Measurements from ENCODE around the gene A1BG. TPM values are rescaled to one million over a fixed set of nuclear protein-coding genes. Genes with fewer than 3 reads are reported as not detected.
"Not testable (repeated sequence)": the region's sequence is repeated elsewhere in the genome, so short reads cannot be mapped to it uniquely, and the experiment has no call there.

The A1BG gene
- polyA plus RNA-seq, 10 donors = 1.1 to 7.3 (median 3.2) TPM

- DNase-seq = no peak
Measured at GRCh38 chr19:58387338-58388174, 34.3 kb upstream of the A1BG start.

DNA sequence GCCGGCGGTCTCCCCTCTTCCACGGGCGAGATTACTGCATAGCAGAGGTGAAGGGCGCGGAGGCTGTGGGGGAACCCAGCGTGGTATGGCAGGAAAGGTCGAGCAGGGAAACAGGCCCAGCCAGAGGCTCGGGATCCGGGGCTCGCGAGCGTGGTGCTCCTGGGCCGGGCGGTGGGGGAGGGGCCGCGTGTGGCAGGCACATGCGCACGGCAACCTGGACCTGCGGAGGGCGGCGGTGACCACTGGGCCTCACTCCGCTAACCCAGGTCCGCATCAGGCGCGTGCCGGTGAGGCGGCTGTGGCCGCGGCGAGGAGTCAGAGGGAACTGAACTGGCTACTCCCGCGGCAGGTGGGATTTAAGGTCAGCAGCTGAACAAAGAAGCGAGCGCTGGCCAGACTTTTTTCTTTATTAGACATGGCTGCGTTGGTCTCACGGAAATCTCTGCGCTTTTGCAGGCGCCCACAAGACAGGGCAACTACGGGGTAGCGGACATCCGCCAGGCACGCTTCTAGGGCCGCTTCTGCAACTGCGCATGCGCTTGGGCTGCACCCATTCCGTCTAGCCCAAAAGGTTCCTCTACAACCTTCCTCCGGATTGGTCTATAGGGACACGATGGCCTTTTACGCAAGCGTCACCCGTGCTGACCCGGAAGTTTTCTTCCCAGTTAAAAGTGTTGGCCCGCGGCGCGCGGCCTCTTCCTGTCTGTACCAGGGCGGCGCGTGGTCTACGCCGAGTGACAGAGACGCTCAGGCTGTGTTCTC is 33.5 kb upstream of the A1BG start, which contains the start of gene RPS5:
Gene RPS5, plus strand, starts transcription at position 694 of the 762 bp plus-strand sequence. CDS start 869 bp downstream, outside the sequence.
- DNase-seq = peak; percentile 99

DNA sequence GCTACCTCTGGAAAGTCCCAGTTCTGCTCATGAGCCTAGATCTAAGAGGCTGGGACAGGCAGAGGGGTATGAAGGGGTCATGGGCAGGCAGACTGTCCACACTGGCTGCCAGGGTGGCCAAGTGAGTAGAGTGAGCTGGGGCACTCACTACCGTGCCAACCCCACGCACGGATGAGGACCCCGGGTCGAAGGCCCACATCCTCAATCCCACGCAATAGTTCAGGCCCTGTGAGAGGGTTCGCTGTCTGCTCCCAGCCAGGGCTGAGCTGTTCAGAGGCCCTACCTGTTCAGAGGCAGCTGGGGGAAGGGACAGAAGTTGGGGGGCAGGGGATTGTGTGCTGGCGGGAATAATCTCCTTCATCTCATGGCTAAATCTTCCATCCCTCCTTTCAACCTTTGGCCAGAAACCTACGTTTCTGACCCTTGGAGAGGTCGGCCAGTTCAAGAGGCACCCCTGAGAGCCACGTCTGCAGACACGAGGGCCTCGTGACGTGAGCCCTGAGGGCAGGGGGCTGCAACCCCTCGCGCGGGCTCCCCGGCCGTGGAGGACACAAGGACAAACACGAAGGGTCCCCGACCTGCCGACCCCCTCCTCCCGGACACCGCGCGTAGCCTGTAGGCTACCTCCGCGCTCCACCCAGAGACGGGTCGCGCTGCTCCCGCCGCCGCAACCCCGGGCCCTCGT is 32.7 kb upstream of the A1BG start:
- peak in 1 of 3 donors; percentile 60 for DNase-seq

DNA sequence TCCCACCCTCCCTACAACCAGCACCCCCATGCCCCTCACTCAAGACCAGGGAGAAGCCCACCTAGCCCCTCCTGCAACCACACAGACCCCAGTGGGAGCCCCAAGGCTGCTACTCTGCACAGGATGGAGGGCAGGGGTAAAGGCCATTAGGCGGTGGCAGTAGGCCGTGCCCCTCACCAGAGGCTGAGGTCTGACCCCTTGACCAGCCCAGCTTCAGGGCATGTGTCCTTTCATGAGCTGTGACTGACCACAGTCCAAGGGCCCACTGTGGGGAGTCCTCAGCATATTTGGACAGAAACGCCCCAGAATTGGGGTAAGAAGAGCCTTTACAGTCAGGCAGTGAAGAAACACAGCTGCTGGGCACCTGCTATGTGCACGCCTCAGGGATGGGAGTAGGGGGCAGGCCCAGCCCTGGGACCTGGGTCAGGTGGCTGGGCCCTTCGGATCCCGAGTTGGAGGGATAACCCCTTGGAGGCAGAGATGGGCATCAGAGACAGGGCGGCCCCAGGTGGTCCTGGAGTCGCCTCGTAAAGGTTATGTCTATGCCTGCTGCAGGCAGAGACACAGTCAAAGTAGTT is 32.1 kb upstream of the A1BG start:
- no peak for DNase-seq

DNA sequence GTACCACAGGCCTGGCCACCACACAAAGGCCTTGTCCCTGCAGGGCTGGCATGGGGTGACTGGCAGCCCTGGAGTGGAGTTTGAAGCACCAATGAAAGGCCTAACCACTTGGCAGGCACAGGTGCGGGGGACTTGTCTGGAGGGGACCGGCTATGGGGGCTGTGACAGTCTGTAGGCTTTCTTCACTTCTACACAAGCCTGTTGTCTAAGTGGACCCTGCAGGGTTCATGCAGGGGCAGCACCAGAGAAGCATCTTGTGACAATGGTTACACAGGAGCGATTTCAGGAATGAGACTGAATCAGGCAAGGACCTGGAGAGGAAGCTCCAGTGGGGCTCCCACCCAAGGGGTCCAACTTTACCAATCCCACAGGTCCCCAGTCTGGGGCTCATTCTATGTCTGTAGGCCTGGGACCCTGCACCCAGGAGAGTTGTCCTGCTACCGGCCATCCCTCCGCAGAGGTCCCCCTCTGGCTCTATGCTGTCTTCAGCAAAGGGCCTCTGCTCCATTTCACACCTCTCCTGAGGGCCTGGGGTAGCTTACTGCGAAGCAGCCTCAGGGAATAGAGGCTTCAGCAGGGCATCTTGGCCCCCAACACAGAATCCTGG is 29.8 kb upstream of the A1BG start:
- DNase-seq = no peak

DNA sequence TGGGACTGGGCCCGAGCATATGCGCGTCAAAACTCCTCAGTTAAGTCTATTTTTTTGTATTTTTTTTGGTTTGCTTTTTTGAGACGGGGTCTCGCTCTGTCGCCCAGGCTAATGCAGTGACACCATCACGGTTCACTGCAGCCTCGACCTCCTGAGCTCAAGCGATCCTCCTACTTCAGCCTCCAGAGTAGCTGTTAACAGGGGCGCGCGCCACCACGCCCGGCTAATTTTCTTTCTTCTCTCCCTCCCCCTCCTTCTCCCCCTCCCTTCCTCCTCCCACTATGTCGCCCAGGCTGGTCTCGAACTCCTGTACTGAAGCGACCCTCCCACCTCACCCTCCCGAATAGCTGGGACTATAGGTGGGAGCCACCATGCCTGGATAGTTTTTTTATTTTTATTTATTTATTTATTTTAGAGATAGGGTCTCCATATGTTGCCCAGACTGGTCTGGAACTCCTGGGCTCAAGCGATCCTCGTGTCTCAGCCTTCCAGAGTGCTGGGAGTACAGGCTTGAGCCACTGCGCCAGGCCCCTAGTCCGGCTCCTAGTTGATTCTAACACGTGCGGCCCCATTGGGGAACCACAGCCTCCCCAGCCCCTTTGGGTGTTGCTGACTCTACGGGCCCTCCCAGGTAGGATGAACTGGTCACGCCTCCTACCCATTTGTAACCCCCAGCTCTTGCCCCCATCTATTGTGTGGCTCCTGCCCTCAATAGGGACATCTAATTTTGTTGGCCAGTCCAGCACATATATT is 28.3 kb upstream of the A1BG start:
- no peak for DNase-seq

DNA sequence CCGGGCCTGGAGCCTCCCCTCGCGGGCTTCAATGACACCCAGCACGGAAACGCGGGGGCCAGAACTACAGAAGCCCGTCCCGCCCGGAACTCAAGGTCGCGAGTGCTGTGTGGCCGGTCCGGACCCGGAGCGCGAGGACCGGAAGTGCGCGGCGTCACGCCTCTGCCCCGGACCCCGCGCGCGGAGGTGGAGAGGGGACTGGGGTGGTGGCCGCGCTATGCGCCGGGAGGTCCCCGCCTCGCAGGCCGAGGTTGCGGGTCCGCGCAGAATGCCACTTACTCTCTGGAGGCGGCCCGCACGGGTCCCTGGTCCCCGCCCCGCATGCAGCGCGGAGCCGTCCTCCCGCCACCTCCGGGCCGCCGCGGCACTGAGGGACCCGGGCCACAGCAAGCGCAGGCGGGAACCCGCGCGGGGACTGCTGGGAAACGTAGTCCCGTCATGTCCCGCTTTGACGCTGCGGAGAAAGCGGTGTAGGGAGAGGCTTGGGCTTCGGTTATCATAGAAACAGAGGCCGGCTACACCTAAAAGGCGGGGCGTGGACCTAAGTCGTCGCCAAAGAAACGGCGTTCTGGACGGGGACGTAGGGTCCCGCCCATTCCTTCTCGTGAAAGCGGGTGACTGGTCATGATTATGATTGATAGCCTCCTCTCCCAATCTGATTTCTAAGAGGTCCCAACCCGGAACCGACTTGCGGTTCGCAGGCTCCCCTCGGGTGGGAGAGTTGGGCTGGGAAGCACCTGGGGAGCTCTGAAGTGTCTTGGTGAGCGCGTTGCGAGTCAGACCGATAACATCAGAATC is 27.6 kb upstream of the A1BG start, which contains the start of gene ZNF837:
Gene ZNF837, minus strand, starts transcription at position 369 of the 798 bp plus-strand sequence. CDS start 11,698 bp downstream, outside the sequence.
- peak; percentile 100 for DNase-seq

- no peak for DNase-seq
Measured at GRCh38 chr19:58380037-58380661, 26.9 kb upstream of the A1BG start.

GRCh38 chr19:58379246-58379645 is 26.0 kb upstream of the A1BG start:
- DNase-seq = no peak

GRCh38 chr19:58376724-58377123 is 23.4 kb upstream of the A1BG start:
- DNase-seq = not testable (repeated sequence)

- DNase-seq = no peak
Measured at GRCh38 chr19:58374200-58374599, 20.9 kb upstream of the A1BG start.

DNA sequence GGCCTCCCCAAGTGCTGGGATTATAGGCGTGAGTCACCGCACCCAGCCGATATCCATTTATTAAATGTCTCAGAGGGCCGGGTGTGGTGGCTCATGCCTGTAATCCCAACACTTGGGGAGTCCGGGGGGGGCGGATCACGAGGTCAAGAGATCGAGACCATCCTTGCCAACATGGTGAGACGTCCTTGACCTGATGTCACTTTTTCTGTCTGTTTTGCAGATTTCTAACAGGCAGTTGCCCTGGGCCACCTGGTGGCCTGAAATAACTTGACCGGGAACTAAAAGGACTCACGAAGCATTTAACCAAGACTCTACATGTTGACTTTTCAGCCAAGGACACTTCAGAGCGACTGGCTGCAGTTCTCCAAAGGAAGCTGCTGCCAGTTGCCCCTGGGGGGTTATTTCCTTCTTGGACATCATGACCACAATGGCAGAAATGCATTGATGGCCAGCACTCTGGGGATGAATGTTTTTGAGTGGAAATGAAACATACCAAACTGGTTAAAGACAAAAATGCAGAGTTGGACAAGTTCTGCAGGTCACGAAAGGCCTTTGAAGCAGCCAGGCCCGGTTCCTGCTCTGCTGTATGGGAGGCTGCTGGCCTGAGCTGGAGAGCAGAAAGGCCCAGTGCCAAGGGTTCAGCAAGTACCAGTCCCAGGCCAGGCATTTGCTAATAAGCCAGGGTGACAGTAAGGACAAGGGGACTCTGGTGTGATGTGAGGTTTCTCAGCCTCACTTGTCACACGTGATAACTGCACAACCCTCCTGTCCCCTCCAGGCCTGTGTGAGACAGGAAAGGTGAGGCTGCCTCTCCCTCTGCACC is 19.2 kb upstream of the A1BG start:
- no peak for DNase-seq

GRCh38 chr19:58368561-58369360 is 15.5 kb upstream of the A1BG start:
- DNase-seq = no peak

- DNase-seq = no peak
Measured at GRCh38 chr19:58367698-58368454, 14.6 kb upstream of the A1BG start.

- DNase-seq = no peak
Measured at GRCh38 chr19:58366585-58367430, 13.5 kb upstream of the A1BG start.

DNA sequence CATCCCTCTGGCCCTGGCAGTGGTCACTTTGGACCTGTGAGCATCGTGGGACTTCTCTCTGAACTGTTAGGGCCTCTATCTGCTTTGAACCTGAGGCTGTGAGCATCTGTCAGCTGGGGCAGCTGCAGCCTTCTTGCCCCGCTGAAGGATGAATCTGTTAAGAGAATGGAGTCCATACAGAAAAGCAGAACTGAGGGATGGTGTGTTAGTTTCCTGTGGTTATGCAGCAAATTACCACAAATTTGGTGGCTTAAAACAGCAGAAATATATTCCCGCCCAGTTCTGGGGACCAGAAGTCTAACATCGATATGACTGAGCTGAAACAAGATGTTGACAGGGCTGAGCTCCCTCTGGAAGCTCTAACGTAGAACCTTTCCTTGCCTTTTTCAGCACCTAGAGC is 10.9 kb upstream of the A1BG start:
- DNase-seq = no peak
